A673 (cell line): ENCODE results near the gene MGMT.

Experiments used
- CTCF ChIP-seq: fragments of 300-800, 200-600 bp; sonication (generic); conservative IDR thresholded peaks from 2 replicates; pipeline ENCODE4 v1.5.1; 2017; ENCODE audit warnings: low read depth, mild to moderate bottlenecking, antibody characterized with exemption, low read length, moderate library complexity, mixed read lengths
- EZH2 ChIP-seq: fragments of 200-600 bp; sonication (generic); IDR thresholded peaks from 2 replicates; pipeline ENCODE4 v1.6.1; 2017; ENCODE audit warnings: borderline replicate concordance, low read depth, mild to moderate bottlenecking, mixed read lengths, antibody characterized with exemption, low read length; ENCODE audit not compliant: poor library complexity, severe bottlenecking

GRCh38 chr10:129441372-129442009 lies 25.6 kb upstream of the MGMT start:
- TF ChIP-seq CTCF = no peak
- no peak for TF ChIP-seq EZH2
